Adipocyte (in vitro differentiated cells): ENCODE results near the gene CYB561D2.

ENCODE experiments used
- DNase-seq: peaks from one replicate; pipeline ENCODE4 v3.0.0-alpha.2; 2015; ENCODE audit warnings: low read depth
- H3K27me3 ChIP-seq: replicated peaks from 2 replicates; pipeline ENCODE4 v1.7.0; 2013; ENCODE audit warnings: mild to moderate bottlenecking, low read length, moderate library complexity; ENCODE audit not compliant: control insufficient read depth, insufficient read depth
- H3K36me3 ChIP-seq: 2 replicates; pipeline ENCODE4 v1.7.0; 2013; ENCODE audit warnings: low read length, mild to moderate bottlenecking, moderate library complexity; ENCODE audit not compliant: control insufficient read depth, insufficient read depth, severe bottlenecking
- H3K4me1 ChIP-seq: 2 replicates; pipeline ENCODE4 v1.7.0; 2013; ENCODE audit warnings: mild to moderate bottlenecking, low read length, moderate library complexity; ENCODE audit not compliant: control insufficient read depth, insufficient read depth
- H3K4me3 ChIP-seq: 2 replicates; pipeline ENCODE4 v1.7.0; 2013; ENCODE audit warnings: mild to moderate bottlenecking, low read length, moderate library complexity
- H3K9ac ChIP-seq: 2 replicates; pipeline ENCODE4 v1.7.0; 2013; ENCODE audit warnings: mild to moderate bottlenecking, low read length, moderate library complexity
- H3K9me3 ChIP-seq: 2 replicates; pipeline ENCODE4 v1.7.0; 2013; ENCODE audit warnings: mild to moderate bottlenecking, low read length, moderate library complexity; ENCODE audit not compliant: control insufficient read depth

Gene CYB561D2

DNA sequence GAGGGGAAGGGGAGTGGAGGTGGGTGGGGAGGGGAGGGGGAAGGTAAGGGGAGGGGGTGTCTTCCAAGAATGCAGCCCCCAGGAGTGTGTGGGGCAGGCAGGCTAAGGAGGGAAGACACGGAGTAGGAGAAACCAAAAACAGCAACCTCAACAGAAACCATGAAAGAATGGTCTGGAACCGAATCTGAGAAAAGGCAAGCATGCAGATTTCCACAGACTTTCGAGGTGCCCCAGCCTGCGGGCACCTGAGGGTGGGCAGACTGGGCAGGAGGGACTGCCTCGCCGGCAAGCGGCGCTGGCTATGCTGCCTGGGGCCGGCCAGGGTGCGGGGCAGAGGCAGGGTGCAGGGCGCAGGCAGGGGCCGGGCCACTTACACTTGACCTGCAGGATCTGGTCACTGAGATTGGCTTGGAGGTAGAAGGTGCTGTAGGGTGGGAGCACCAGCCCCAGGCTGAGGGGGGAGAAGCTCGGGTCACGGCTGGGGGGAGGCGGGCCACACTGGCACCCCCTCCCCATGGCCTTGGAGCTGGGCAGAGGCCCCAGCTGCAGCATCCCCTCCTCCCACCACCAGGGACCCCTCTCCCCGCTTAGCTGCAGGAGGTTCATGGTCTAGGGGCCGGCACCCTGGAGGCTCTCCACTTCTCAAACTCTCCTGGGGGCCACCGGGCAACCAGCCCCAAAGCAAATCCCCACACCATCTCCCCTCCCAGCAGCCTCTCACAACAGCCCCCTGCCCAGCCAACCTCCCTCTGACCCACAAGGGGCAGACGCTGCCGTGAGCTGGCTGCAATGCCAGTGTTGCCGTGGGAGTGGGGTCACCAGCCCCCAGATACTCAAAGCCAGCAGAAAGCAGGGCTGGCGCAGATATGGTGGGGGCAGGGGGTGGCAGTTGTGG, 23.9 kb downstream of the CYB561D2 start:
- DNase-seq = no peak
- H3K4me3 ChIP-seq = no peak overlapping the region
- H3K4me1 ChIP-seq = no peaks in the 10 kb centered on the region
- no peaks in the 10 kb centered on the region for H3K9me3 ChIP-seq
- no peak overlapping the region for H3K9ac ChIP-seq
- no peaks in the 10 kb centered on the region for H3K36me3 ChIP-seq
- H3K27me3 ChIP-seq = peaks cover 38% of the 10 kb centered on the region

GRCh38 chr3:50375258-50375931, 24.7 kb downstream of the CYB561D2 start:
- H3K9ac ChIP-seq = no peak overlapping the region
- no peaks in the 10 kb centered on the region for H3K9me3 ChIP-seq
- no peaks in the 10 kb centered on the region for H3K4me1 ChIP-seq
- no peak overlapping the region for H3K4me3 ChIP-seq
- no peaks in the 10 kb centered on the region for H3K36me3 ChIP-seq
- DNase-seq = no peak
- H3K27me3 ChIP-seq = peaks cover 37% of the 10 kb centered on the region

DNA sequence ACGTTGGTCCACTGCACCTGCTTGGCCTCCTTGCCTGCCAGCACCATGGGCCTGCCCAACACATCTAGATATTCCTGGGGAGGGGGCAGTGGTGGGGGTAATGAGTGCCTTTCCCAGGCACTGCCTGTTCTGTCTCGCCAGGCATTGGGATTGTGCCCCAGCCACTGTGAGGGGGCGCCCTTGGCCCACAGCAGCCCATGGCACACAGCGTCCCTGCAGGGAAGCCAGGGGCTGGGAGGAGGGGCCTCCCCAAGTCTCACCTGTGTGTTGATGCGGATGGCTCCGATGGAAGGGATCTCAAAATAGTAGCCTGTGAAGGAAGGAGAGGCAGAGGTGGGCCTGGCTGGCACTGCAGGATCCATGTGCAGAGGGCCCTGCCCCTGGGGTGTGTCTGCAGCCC, 27.4 kb downstream of the CYB561D2 start:
- DNase-seq = no peak
- H3K9me3 ChIP-seq = no peaks in the 10 kb centered on the region
- H3K27me3 ChIP-seq = peaks cover 24% of the 10 kb centered on the region
- no peak overlapping the region for H3K9ac ChIP-seq
- no peak overlapping the region for H3K4me3 ChIP-seq
- H3K36me3 ChIP-seq = no peaks in the 10 kb centered on the region
- H3K4me1 ChIP-seq = no peaks in the 10 kb centered on the region

DNA sequence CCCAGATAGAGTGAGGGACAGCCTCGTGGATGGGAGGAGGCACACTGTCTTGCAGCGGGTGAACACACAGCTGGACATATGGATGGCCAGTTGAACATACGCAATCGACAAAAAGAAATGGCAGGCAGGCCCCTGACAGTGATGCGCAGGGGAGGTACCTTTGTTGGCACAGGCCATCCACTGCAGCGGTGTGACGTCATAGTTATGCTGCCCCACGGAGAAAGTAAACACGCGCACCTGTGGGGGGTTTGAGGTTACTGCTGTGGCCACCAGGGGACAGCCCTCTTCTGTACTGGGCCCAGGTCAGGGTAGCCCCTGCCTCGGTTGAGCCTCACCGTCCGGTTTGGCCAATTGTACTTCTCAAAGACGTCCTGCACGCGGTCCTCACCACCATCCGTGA, 28.1 kb downstream of the CYB561D2 start:
- H3K4me1 ChIP-seq = no peaks in the 10 kb centered on the region
- peaks cover 24% of the 10 kb centered on the region for H3K27me3 ChIP-seq
- no peaks in the 10 kb centered on the region for H3K36me3 ChIP-seq
- no peak overlapping the region for H3K4me3 ChIP-seq
- no peak for DNase-seq
- no peaks in the 10 kb centered on the region for H3K9me3 ChIP-seq
- H3K9ac ChIP-seq = no peak overlapping the region

- H3K9ac ChIP-seq = no peak overlapping the region
- H3K4me3 ChIP-seq = no peak overlapping the region
- peaks cover 28% of the 10 kb centered on the region for H3K27me3 ChIP-seq
- H3K4me1 ChIP-seq = no peaks in the 10 kb centered on the region
- no peak for DNase-seq
- no peaks in the 10 kb centered on the region for H3K9me3 ChIP-seq
- no peaks in the 10 kb centered on the region for H3K36me3 ChIP-seq
Measured at GRCh38 chr3:50380405-50381085, 29.9 kb downstream of the CYB561D2 start.

- H3K4me3 ChIP-seq = no peak overlapping the region
- H3K9me3 ChIP-seq = no peaks in the 10 kb centered on the region
- no peak for DNase-seq
- H3K36me3 ChIP-seq = no peaks in the 10 kb centered on the region
- no peak overlapping the region for H3K9ac ChIP-seq
- H3K27me3 ChIP-seq = peaks cover 27% of the 10 kb centered on the region
- no peaks in the 10 kb centered on the region for H3K4me1 ChIP-seq
Measured at GRCh38 chr3:50381383-50381782, 30.7 kb downstream of the CYB561D2 start.

DNA sequence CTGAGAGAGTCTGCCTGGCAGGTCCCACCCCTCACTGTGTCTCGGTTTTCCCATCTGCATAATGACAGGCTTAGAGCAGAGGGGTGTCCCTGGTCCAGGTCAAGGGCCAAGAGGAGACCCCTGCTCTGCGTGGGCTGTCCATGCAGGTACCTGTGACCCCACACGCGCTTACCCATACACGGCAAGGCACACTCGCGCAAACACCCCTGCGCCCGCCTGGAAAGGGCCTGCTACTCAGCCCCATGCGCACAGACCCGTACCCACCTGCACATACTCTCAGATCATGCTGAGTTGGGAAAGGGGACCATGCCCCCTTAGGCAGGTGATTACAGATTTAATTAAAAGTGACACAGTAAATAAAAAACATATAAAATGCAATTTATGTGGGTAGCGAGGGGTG, 32.1 kb downstream of the CYB561D2 start:
- Histone ChIP-seq H3K4me3 (no peak overlapping the region), H3K27me3 (peaks cover 35% of the 10 kb centered on the region), H3K9ac (no peak overlapping the region), H3K36me3 (no peaks in the 10 kb centered on the region), H3K9me3 (no peaks in the 10 kb centered on the region), H3K4me1 (no peaks in the 10 kb centered on the region)
- no peak for DNase-seq

DNA sequence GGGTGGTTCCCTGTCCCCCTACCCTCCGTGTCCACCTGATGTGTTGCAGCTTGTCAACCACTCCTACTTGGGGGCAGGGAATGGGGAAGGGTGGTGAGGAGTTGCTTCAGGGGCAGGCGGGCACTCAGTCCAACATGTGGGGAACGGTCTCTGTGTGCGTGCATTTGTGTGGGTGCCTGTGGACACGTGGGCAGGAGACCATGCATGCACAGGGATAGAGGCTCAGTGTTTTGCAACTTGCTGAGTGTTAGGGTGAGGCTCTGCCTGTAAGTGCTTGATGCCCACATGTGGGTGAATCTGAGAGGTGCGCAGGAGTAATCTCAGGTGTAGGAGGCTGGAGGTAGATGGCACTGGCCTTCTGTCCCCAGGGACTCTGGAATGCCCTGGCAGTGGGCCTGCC, 33.1 kb downstream of the CYB561D2 start:
- Histone ChIP-seq H3K4me3 (no peak overlapping the region), H3K9me3 (no peaks in the 10 kb centered on the region), H3K27me3 (peaks cover 33% of the 10 kb centered on the region), H3K4me1 (no peaks in the 10 kb centered on the region), H3K36me3 (no peaks in the 10 kb centered on the region), H3K9ac (no peak overlapping the region)
- no peak for DNase-seq

DNA sequence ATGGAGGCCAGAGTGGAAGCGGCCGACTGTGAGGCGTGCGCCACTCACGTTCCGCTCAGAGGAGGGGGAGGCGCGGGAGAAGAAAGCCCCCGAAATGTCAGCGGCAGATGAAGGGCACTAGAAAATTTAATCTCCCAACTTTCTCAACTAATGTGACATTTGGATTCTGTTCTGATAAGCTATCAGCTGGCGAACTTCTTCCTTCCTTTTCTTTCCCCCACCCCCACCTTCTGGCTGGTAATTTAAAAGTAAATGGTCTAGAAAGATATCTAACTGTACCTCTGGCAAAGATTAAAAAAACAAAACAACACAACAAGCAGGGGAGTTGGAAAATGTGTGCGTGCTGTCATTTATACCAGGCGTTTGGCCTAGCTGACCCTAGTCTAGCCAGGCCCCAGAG, 35.1 kb downstream of the CYB561D2 start:
- DNase-seq = no peak
- Histone ChIP-seq H3K27me3 (peaks cover 27% of the 10 kb centered on the region), H3K9me3 (no peaks in the 10 kb centered on the region)

GRCh38 chr3:50388016-50388719, 37.5 kb downstream of the CYB561D2 start:
- Histone ChIP-seq H3K36me3 (no peaks in the 10 kb centered on the region), H3K9ac (no peak overlapping the region), H3K4me1 (no peaks in the 10 kb centered on the region), H3K4me3 (no peak overlapping the region), H3K27me3 (peaks cover 36% of the 10 kb centered on the region), H3K9me3 (no peaks in the 10 kb centered on the region)
- DNase-seq = peak; percentile 19

More for the DNA sequence above, 35.1 kb downstream of the CYB561D2 start:
- Histone ChIP-seq H3K9ac (no peak overlapping the region), H3K4me1 (no peaks in the 10 kb centered on the region), H3K36me3 (no peaks in the 10 kb centered on the region), H3K4me3 (no peak overlapping the region)
